ENCODE measurements around the gene MT1B.

The MT1B gene

DNA sequence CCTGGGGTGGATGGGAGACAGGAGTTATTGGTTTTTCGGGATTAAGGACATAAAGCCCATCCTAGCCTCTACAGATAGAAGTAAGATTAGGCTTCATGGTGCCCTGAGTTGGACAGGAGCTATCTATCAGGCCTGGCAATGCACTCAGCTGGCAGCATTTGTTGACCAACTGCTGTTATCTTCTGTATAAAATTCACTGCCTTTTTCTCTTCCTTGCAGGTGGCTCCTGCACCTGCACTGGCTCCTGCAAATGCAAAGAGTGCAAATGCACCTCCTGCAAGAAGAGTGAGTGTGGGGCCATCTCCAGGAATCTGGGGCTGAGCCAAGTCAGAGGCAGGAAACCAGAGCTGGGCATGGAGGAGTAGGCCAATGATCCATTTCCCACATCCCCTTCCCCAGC, 12.6 kb upstream of the MT1B start:
- TF ChIP-seq, protein P1, sequence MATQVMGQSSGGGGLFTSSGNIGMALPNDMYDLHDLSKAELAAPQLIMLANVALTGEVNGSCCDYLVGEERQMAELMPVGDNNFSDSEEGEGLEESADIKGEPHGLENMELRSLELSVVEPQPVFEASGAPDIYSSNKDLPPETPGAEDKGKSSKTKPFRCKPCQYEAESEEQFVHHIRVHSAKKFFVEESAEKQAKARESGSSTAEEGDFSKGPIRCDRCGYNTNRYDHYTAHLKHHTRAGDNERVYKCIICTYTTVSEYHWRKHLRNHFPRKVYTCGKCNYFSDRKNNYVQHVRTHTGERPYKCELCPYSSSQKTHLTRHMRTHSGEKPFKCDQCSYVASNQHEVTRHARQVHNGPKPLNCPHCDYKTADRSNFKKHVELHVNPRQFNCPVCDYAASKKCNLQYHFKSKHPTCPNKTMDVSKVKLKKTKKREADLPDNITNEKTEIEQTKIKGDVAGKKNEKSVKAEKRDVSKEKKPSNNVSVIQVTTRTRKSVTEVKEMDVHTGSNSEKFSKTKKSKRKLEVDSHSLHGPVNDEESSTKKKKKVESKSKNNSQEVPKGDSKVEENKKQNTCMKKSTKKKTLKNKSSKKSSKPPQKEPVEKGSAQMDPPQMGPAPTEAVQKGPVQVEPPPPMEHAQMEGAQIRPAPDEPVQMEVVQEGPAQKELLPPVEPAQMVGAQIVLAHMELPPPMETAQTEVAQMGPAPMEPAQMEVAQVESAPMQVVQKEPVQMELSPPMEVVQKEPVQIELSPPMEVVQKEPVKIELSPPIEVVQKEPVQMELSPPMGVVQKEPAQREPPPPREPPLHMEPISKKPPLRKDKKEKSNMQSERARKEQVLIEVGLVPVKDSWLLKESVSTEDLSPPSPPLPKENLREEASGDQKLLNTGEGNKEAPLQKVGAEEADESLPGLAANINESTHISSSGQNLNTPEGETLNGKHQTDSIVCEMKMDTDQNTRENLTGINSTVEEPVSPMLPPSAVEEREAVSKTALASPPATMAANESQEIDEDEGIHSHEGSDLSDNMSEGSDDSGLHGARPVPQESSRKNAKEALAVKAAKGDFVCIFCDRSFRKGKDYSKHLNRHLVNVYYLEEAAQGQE (IDR thresholded peaks at IDR 0.05; ENCODE audit: insufficient read depth in 1 of 2, low read depth in 2 of 2, low read length in 2 of 2): no peak
- no peak for TF ChIP-seq FOXP2 (optimal IDR thresholded peaks at IDR 0.05; ENCODE audit: borderline replicate concordance, extremely low read depth, extremely low read length, insufficient read depth)
- TF ChIP-seq SIN3A (IDR thresholded peaks at IDR 0.05; ENCODE audit: borderline replicate concordance, insufficient read depth, low read length): no peak
- TF ChIP-seq POLR2AphosphoS5 (IDR thresholded peaks at IDR 0.05; ENCODE audit: low read depth, low read length): no peak
- TF ChIP-seq TAF1 (IDR thresholded peaks at IDR 0.05; ENCODE audit: borderline replicate concordance, insufficient read depth, low read length): no peak

DNA sequence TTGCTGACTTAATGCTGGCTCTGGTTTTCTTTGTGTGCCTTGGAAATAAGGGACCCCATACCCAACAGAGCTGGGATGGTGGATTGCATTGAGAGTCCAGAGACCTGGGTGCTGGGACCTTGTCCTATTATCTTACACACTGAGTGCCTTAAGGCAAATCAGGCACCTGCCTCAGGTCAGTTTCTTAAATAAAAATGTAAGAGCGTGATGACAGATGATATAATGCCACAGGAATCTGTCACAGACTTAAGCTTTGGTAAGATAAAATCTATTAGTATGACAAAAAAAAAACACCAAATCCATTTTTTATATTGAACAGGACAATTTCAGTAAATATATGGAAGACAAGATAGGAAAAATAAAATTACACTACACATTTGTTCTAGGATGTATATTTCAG, 11.6 kb upstream of the MT1B start:
- TF ChIP-seq, protein P1 (IDR thresholded peaks at IDR 0.05; ENCODE audit: insufficient read depth in 1 of 2, low read depth in 2 of 2, low read length in 2 of 2): no peak
- TF ChIP-seq POLR2AphosphoS5 (IDR thresholded peaks at IDR 0.05; ENCODE audit: low read depth, low read length): no peak
- TF ChIP-seq TAF1 (IDR thresholded peaks at IDR 0.05; ENCODE audit: borderline replicate concordance, insufficient read depth, low read length): no peak
- TF ChIP-seq SIN3A (IDR thresholded peaks at IDR 0.05; ENCODE audit: borderline replicate concordance, insufficient read depth, low read length): no peak
- TF ChIP-seq FOXP2 (optimal IDR thresholded peaks at IDR 0.05; ENCODE audit: borderline replicate concordance, extremely low read depth, extremely low read length, insufficient read depth): no peak

DNA sequence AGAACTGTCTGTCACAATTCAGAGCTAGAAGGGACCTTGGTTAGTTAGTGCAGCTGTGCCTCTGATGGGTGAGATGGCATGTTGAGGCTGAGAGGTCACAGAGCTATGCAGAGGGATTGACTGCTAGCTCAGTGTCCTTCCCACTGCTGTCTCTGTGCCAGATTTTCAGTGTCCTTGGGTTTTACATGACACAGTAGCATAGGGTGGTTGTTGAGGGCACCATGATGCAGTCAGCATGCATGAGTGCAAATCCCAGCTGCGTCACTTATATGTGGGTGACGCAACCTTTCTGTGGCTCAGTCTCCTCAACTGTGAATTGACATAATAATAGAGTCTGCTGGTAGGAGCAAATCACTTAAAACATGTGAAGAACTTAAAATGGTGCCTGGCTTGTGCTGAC, 10.5 kb upstream of the MT1B start:
- TF ChIP-seq POLR2AphosphoS5 (IDR thresholded peaks at IDR 0.05; ENCODE audit: low read depth, low read length): no peak
- TF ChIP-seq, protein P1 (IDR thresholded peaks at IDR 0.05; ENCODE audit: insufficient read depth in 1 of 2, low read depth in 2 of 2, low read length in 2 of 2): no peak
- TF ChIP-seq FOXP2 (optimal IDR thresholded peaks at IDR 0.05; ENCODE audit: borderline replicate concordance, extremely low read depth, extremely low read length, insufficient read depth): no peak
- no peak for TF ChIP-seq TAF1 (IDR thresholded peaks at IDR 0.05; ENCODE audit: borderline replicate concordance, insufficient read depth, low read length)
- TF ChIP-seq SIN3A (IDR thresholded peaks at IDR 0.05; ENCODE audit: borderline replicate concordance, insufficient read depth, low read length): no peak

DNA sequence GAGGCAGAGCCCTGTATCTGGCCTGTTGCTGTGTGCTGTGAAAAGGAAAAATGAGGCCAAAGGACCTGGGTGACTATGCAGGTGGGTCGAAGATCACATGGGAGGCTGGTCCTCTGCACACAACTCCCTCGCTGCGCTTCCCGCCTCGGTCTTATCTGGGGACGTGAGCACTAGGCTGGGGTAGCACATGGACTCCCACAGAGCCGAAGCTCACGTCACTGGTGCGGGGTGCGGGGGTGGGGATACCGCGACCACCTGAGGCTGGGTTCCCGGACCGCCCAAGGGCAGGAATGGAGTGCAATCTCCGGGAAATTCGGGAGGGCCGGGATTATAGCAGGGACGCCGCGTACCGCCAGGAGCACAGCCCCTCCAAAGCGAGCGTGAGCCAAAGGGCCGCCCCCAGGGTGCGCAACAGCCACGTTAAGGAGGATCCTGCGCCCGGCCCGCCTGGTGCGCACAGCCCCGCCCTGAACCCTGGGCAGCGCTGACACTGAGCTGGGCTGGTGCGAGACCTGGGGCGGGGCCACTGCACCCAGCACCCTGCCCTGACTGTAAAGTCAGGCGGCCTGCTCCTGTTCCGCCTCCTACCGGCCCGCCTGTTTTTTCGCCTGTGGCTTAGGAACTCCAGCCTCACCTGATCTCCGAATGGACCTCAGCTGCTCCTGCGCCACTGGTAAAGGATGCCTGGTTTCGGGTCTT, 8.5 kb upstream of the MT1B start:
- TF ChIP-seq POLR2AphosphoS5 (IDR thresholded peaks at IDR 0.05; ENCODE audit: low read depth, low read length): no peak
- no peak for TF ChIP-seq SIN3A (IDR thresholded peaks at IDR 0.05; ENCODE audit: borderline replicate concordance, insufficient read depth, low read length)
- TF ChIP-seq, protein P1 (IDR thresholded peaks at IDR 0.05; ENCODE audit: insufficient read depth in 1 of 2, low read depth in 2 of 2, low read length in 2 of 2): no peak
- TF ChIP-seq FOXP2 (optimal IDR thresholded peaks at IDR 0.05; ENCODE audit: borderline replicate concordance, extremely low read depth, extremely low read length, insufficient read depth): no peak
- no peak for TF ChIP-seq TAF1 (IDR thresholded peaks at IDR 0.05; ENCODE audit: borderline replicate concordance, insufficient read depth, low read length)
